Cerebellar cortex (tissue), 1 donor: ENCODE data around the gene PDE9A.

Source experiments
- DNase-seq: peaks from one replicate; pipeline ENCODE4 v3.0.0-alpha.2; 2015; ENCODE audit warnings: low spot score

Gene PDE9A

GRCh38 chr21:42739061-42739931 is 85.9 kb downstream of the PDE9A start:
- DNase-seq = no peak

- no peak for DNase-seq
Measured at GRCh38 chr21:42740405-42740909, 87.0 kb downstream of the PDE9A start.

- DNase-seq = no peak
Measured at GRCh38 chr21:42741066-42741465, 87.6 kb downstream of the PDE9A start.

GRCh38 chr21:42744520-42745445 is 91.4 kb downstream of the PDE9A start:
- DNase-seq = no peak

- DNase-seq = no peak
Measured at GRCh38 chr21:42745511-42746239, 92.3 kb downstream of the PDE9A start.

GRCh38 chr21:42746240-42746592 is 92.8 kb downstream of the PDE9A start:
- no peak for DNase-seq

GRCh38 chr21:42746593-42747275 is 93.3 kb downstream of the PDE9A start:
- no peak for DNase-seq

GRCh38 chr21:42747276-42747701 is 93.9 kb downstream of the PDE9A start:
- no peak for DNase-seq

- DNase-seq = no peak
Measured at GRCh38 chr21:42747746-42748351, 94.4 kb downstream of the PDE9A start.

- DNase-seq = no peak
Measured at GRCh38 chr21:42748620-42749176, 95.3 kb downstream of the PDE9A start.

- no peak for DNase-seq
Measured at GRCh38 chr21:42750737-42751530, 97.5 kb downstream of the PDE9A start.

- no peak for DNase-seq
Measured at GRCh38 chr21:42751866-42752265, 98.4 kb downstream of the PDE9A start.

- DNase-seq = no peak
Measured at GRCh38 chr21:42753804-42754203, 100.4 kb downstream of the PDE9A start.

GRCh38 chr21:42754270-42754933 is 101.0 kb downstream of the PDE9A start:
- DNase-seq = peak; percentile 83

GRCh38 chr21:42755031-42755665 is 101.7 kb downstream of the PDE9A start:
- DNase-seq = no peak

GRCh38 chr21:42755766-42756579 is 102.6 kb downstream of the PDE9A start:
- no peak for DNase-seq

- DNase-seq = no peak
Measured at GRCh38 chr21:42756580-42757250, 103.3 kb downstream of the PDE9A start.
